Activated CD8-positive, alpha-beta memory T cell treated with anti-CD3 and anti-CD28 coated beads for 36 hours (primary cell): Measurements from ENCODE around the gene UNC13C. TPM values are rescaled to one million over a fixed set of nuclear protein-coding genes. Genes with fewer than 3 reads are reported as not detected.

Source experiments
- CTCF ChIA-PET: fragments of 350-600 bp; sonication (Branson Sonifier 250); formaldehyde crosslinking; loops from one replicate; lab custom pipeline; 2021; ENCODE audit warnings: antibody characterized with exemption; lab: Charles Lee
- POLR2A ChIA-PET: fragments of 350-600 bp; sonication (Branson Sonifier 250); formaldehyde crosslinking; loops from one replicate; lab custom pipeline; 2021; ENCODE audit warnings: antibody characterized with exemption; lab: Charles Lee
- total RNA-seq, 2 experiments: library from RNA; stranded (reverse); gene quantifications; one replicate each; pipeline ENCODE4 v1.2.3, GENCODE V29; 2021

The UNC13C gene
- total RNA-seq, 2 experiments from 2014 or later, result not detected

DNA sequence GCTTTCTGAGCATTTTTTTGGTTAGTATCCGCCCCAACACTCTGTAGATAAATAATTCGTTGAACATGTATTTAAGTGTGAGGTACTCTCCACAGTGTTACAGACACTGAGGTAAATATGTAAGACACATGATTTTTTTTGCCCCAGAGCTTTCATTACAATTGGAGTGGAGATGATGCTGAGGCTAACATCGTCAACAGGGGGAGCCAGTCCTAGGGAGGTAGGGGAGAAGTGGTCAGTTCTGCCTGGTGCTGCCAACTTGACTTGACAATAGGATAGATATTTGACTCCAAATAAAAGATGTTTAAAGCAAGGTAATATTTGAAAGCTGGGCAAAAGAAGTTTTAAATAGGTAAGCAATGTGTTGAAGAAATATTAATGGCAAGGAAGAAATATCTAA lies 295.7 kb downstream of the UNC13C start:
- CTCF ChIA-PET, result no interaction called here

DNA sequence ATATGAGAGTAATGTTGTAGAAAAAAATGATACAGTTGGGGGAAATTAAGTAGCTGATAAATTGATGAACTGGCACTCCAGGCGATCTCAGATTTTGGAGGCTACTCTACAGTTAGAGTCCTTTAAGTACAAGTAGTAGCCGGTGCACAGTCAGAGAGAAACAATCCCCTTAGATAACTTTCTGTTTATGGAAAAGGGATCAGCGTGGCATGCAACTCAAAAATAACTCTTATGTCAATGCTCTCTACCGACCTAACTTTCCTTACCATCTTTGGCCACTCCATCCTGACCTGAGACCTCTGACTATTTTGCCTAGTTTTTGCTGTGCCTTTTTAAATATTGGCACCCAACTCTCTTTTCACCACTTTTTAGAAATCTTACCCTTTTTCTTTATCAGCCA lies 299.6 kb downstream of the UNC13C start:
- CTCF ChIA-PET, result no interaction called here
- POLR2A ChIA-PET, result no interaction called here

More for the DNA sequence above, 295.7 kb downstream of the UNC13C start:
- POLR2A ChIA-PET, result no interaction called here

- POLR2A ChIA-PET, result no interaction called here
- CTCF ChIA-PET, result no interaction called here
These were observed 302.5 kb downstream of the UNC13C start for GRCh38 chr15:54280726-54281125.

GRCh38 chr15:54282228-54282836 lies 304.1 kb downstream of the UNC13C start:
- POLR2A ChIA-PET, result no interaction called here
- CTCF ChIA-PET, result no interaction called here

DNA sequence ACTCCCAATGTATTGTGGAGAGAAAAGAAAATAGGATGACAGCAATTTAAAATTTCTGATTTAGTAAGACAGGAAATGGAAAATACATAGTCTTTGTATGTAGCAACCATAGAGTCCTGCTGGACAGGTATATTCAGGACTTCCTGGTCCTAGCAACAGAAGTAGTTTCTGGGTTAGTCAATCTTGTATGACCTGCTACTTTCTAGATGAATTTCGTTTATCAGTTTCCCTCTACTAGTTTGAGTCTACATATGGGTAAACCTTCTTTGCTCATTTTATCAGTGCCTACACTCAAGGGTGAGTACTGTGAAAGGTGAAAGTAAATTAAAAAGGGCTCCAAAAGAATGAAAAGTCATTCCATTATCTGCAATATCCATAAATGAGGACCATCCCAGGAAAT lies 309.8 kb downstream of the UNC13C start:
- ChIA-PET POLR2A (no interaction called here), CTCF (no interaction called here)

- POLR2A ChIA-PET, result interaction anchor here (0.6 kb wide), 1 partner anchor 1113 kb away, joined by 3 read pairs; no protein-coding TSS in a partner anchor
- CTCF ChIA-PET, result no interaction called here
These were observed 311.4 kb downstream of the UNC13C start for GRCh38 chr15:54289590-54290136.

DNA sequence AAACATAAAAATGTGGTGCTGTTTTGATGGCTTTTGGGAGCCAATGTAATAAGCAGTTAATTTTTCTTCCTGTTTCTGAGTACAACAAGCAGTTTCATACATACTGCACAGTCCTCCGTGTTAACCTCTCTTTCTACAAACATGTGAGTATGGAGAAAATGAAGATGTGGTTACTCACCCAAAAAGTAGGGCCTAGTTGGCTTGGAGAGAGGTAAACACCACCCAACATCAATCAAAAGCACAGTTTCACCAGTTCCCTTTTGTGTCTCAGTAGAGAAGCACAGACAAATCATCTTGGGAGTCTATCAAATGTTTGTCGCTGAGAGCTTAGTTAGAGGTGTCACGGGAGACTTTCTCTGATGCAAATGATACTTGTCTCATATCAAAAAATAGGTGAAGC lies 320.2 kb downstream of the UNC13C start:
- CTCF ChIA-PET, result no interaction called here
- POLR2A ChIA-PET, result no interaction called here

GRCh38 chr15:54304321-54304720 lies 326.1 kb downstream of the UNC13C start:
- CTCF ChIA-PET, result no interaction called here
- POLR2A ChIA-PET, result no interaction called here

DNA sequence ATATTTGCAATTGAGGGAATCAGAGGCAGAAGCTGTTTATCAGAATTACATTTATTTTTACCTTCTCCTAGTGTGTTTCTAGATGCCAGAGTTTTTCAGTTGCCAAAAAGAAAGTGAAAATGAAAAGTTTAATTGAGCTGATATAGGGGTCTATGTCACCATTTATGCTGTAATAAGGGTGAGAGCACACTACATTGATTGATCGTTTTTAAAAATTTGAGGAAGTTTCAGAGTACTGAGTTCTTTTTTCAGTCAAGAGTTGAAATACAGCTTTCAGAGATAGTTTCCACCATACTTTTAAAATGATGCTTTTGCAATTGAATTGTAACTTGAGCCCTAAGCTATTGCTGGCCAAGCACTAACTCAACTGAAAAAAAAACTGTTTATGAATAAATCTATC lies 326.9 kb downstream of the UNC13C start:
- POLR2A ChIA-PET, result no interaction called here
- CTCF ChIA-PET, result no interaction called here

DNA sequence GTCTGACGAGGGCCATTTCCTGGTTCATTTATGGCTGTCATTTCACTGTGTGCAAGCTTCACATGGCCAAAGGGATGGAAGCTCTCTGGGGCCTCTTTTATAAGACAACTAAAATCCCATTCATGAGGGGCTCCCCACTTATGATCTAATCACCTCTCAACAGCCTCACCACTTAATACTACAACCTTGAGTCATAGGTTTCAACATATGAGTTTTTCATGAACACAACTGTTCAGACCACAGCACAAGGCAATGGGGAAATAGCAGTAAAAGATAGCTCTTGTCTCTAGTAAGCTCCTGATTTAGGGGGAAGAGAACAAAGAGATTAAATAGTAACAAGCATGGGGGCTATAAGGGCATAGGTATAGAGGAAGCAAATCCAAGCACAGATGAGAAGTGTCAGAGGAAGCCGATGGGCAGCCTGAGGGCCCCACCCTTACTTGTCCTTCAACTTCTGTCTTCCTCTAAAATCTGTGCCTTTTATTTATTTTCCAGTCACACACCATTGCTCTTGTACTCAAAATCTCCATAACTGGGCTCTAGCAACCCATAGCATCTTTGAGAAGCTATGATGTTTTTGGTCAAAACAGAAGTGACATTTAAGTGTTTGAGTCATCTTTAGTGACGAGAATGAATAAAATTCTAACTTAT lies 329.1 kb downstream of the UNC13C start:
- ChIA-PET POLR2A (no interaction called here), CTCF (no interaction called here)

- ChIA-PET POLR2A (no interaction called here), CTCF (no interaction called here)
These were observed 329.7 kb downstream of the UNC13C start for GRCh38 chr15:54307926-54308325.

- ChIA-PET CTCF (no interaction called here), POLR2A (no interaction called here)
These were observed 334.3 kb downstream of the UNC13C start for GRCh38 chr15:54312528-54312927.

GRCh38 chr15:54321426-54321825 lies 343.2 kb downstream of the UNC13C start:
- ChIA-PET POLR2A (no interaction called here), CTCF (no interaction called here)

DNA sequence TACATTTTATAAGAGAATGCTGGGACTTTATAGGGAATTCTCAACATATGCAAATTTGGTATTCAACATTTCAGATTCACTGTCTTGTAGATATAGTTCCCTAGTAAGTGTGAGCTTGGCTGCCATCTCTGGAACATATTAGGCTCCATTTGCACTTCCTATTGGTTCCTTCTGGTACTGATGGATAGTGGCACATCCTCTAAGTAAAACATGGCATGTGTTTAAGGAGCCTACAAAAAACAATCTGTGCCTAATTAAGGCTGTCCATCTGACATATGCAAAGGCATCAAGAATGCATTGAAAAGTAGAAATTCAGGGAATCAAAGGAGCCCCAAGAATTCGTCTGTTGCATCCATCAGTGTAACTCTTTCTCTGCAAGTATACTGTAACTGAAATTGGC lies 344.1 kb downstream of the UNC13C start:
- ChIA-PET POLR2A (no interaction called here), CTCF (no interaction called here)

GRCh38 chr15:54345301-54345700 lies 367.1 kb downstream of the UNC13C start:
- ChIA-PET CTCF (no interaction called here), POLR2A (no interaction called here)

GRCh38 chr15:54345827-54346226 lies 367.6 kb downstream of the UNC13C start:
- ChIA-PET CTCF (no interaction called here), POLR2A (no interaction called here)

GRCh38 chr15:54347082-54347827 lies 369.0 kb downstream of the UNC13C start:
- CTCF ChIA-PET, result no interaction called here
- POLR2A ChIA-PET, result no interaction called here

DNA sequence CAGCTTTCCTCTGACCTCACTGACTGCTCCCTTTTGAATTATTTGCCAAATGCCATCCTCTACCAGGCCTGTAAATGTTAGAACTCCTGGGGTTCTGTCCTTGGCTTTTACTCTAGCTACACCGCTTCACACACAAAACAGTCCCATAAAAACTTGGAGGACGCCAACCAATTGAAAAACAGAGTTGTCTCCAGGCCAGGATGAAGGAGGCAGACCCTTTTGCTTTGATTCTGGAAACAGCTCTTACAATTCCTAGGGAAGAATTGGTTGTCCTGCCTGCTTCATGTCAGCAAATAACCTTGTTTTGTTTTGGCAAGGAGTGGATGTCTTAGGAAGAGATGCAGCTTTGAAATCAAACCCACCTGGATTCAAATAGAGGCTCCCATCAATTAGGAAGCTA lies 375.5 kb downstream of the UNC13C start:
- ChIA-PET POLR2A (no interaction called here), CTCF (no interaction called here)

GRCh38 chr15:54354341-54354740 lies 376.1 kb downstream of the UNC13C start:
- ChIA-PET POLR2A (no interaction called here), CTCF (no interaction called here)

GRCh38 chr15:54364961-54365360 lies 386.7 kb downstream of the UNC13C start:
- CTCF ChIA-PET, result no interaction called here
- POLR2A ChIA-PET, result no interaction called here

- POLR2A ChIA-PET, result no interaction called here
- CTCF ChIA-PET, result no interaction called here
These were observed 395.1 kb downstream of the UNC13C start for GRCh38 chr15:54373332-54373731.
